Measurements from ENCODE around the gene SOCS7. TPM values are rescaled to one million over a fixed set of nuclear protein-coding genes. Genes with fewer than 3 reads are reported as not detected.

The SOCS7 gene
- polyA plus RNA-seq, 3 donors = 17.4 to 19.8 (median 19.2) TPM

DNA sequence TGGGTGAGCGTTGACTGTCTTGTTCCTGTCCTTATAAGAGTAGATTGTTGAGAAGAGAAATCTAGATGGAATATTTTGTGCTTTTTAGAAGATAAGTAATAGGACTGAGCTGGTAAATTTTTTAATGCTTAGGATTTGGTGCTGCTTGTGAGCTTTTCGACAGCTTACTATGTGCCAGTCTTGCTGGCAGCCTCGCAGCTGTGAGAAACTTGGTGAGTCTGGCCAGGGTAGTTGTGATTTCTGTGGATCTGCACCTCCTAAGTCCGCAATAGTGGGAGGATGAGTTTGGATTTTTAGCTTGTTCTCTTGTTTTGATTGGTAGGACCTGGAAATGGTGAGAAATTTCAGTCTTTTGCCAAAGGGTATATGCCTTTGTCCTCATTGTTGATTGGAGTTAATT lies 3.6 kb downstream of the SOCS7 start:
- DNase-seq (ENCODE audit: extremely low read depth in 1 of 11, low read depth in 9 of 11, low spot score in 4 of 11) = no peak

DNA sequence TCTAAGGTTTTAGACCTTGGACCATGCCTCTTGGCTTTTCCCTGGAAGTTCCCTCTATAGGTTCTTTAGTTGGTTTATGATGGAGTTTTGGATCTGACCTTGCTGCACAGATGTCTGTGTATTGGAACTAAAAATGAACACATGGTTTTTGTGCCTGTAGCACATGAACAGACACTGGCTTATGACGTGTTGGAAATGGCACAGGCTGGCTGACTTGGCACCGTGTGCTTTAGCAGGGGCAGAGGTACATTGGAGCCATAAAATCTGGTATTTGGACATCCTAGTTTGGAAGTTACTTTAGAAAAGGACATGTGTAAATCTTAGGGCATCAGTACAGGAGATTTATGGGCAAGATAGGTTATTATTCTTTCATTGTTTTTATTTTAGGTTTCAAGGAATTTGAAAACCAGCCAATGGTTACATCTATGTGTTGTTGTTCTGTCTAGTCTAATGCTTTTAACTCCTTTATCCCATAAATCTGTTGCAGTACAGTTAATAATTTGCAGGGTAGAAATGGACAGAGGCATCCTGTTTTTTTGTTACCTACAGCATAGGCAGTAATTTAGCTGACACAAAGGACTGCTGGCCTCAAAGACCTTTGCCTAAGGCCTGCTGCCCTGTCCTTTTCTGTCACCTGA lies 6.0 kb downstream of the SOCS7 start:
- no peak for DNase-seq (ENCODE audit: extremely low read depth in 1 of 11, low read depth in 9 of 11, low spot score in 4 of 11)

DNA sequence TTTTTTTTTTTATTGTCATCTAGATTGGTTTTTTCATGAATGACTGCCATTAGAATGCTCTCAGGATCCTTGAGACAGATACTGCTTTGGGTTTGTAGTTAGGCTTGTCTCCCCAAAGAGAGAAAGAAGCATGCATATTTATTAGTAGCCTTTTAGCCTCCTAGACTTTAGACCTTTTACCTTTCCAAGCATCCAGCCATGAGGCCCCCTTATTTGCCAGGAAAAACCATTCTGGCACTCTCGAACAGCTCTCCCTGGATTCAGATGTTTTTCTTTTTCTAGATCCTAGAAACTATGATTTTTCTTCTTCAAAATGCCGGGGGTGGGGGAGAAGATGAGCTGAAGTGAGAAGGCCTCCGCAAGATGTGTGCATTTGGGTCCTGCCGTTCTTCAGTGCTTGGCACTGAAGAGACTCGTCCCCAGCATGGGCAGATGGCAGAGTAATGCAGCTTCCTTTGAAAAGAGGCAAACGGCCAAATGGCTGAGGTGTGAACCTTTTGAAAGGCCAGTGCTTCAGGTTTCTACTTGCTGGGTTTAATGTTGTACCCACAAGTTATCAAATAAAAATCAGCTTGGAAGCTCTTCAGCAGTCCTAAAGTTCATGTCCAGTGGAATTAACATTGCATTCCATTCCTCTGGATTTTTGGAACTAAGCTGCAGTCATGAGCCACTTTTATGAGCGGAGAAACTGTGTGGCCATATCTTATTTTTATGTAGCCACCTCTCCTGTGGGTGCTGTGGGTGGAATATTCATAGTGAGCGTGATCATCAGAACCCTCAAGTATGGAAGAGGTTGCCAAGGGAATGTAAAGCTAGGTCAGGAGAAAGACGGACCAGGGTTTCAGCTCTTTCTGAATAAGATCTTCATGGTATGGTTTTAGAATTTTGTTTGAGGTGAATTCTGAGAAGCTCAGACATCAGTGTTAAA lies 7.2 kb downstream of the SOCS7 start:
- no peak for DNase-seq (ENCODE audit: extremely low read depth in 1 of 11, low read depth in 9 of 11, low spot score in 4 of 11)

DNA sequence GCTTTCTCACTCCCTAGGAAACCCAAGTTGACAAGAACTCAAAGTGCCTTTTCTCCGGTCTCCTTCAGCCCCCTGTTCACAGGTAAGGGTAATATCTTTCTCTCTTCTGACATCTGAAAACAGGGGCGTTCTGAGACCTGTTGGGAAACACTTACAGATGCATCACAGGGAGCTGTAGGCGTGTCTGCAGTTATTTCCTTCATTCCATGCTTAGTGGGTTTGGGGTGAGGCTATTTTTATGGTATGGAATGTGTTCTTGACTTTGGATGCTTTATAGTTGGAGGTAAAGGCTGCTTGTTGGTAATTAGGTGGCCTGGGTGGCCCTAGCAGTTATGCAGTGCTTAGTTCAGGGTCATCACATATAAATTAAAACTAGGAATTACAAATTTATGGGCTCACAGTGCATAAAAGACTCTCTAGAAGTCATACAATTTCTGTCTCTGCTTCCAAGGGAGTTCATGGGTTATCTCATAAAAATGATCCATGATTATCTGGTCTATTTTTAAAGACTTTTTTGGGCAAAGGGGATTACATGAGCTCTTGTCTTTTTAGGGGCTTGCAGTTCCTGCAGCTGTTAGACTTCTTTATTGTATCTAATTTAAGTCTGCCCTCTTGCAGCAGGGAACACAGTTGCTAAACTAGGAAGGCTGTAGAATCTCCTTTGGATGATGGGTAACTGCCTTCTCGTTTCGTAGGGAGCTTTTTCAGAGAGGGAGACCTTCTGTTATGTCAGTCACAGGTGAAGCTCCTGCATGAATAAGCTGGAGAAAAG lies 10.2 kb downstream of the SOCS7 start:
- no peak for DNase-seq (ENCODE audit: extremely low read depth in 1 of 11, low read depth in 9 of 11, low spot score in 4 of 11)

DNA sequence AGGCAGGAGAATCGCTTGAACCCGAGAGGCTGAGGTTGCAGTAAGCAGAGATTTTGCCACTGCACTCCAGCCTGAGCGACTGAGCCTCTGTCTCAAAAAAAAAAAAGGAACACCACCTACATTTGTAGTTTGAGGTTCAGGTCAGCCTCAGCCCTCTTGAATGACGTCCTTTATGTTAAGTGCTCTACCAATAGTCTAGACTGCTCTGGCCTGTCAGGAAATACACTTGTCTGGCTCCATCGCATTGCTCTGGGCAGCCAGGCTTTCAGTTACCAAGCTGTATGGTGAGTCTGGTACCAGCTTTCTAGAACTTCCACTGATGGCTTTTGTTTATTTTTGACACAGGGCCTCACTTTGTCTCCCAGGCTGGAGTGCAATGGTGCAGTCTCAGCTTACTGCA lies 11.4 kb downstream of the SOCS7 start:
- no peak for DNase-seq (ENCODE audit: extremely low read depth in 1 of 11, low read depth in 9 of 11, low spot score in 4 of 11)

DNA sequence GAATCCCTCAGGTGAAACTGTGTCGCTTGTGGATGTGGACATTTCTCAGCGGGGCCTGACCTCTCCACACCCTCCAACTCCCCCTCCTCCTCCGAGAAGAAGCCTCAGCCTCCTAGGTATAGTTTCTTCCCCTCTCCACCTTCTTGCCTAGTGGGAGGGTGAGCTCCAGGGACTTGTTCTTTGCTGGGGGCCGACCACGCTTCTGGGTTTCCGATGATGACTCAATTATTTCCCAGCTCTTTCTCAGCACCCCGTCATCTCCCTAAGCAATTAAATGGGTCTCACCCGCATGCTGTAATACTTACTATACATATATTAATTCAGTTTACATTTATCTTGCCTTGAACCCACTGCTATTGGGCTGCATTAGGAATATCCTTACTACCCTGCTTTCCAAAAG lies 13.1 kb downstream of the SOCS7 start:
- no peak for DNase-seq (ENCODE audit: extremely low read depth in 1 of 11, low read depth in 9 of 11, low spot score in 4 of 11)

DNA sequence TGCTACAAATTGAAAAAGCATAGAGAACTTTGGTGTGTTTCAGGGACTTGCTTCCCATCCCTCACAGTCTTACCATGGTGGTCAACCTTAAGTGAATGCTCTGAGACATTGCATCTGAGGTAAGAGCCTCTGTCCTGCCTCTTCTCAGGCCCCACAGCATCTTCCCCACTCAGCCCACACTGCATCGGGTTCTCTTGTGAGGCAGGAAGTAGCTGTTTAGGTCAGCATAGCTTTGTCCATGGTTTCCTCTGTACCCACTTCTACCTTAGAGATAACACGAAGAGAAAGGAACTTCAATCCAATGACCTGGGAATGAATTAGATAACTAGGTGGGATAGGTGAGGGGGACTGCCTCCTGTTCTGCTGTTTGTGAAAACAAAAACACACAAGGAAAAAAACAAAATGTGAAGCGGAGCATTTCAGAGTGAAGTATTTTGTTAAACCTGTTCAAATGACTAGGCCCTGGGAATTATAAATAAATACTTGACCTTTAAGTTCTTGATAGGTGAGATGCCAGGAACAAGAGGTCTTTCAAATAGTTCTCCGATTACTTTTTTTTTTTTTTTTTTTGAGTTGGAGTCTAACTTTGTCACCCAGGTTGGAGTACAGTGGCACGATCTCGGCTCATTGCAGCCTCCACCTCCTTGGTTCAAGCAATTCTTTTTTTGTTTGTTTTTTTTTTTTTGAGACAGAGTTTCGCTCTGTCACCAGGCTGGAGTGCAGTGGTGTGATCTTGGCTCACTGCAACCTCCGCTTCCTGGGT lies 17.7 kb downstream of the SOCS7 start:
- DNase-seq (ENCODE audit: extremely low read depth in 1 of 11, low read depth in 9 of 11, low spot score in 4 of 11) = no peak

DNA sequence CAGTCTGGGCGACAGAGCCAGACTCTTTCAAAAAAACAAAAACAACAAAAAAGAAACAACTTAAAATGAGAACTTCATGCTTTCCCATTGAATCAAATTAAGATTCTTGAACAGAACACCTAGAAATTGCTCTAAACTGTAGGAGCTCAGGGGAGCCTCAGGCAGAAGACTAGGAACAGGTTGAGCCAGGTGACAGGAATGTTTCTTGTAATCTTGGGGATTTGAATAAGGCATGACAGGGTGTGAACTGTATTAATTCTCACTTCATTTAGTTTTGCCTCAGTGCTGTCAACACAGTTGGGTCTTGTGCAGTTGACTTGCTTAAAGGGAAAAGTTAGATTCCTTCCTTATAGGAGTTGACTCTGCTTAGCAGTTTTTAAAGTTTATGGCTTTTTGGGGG lies 27.8 kb downstream of the SOCS7 start:
- no peak for DNase-seq (ENCODE audit: extremely low read depth in 1 of 11, low read depth in 9 of 11, low spot score in 4 of 11)

DNA sequence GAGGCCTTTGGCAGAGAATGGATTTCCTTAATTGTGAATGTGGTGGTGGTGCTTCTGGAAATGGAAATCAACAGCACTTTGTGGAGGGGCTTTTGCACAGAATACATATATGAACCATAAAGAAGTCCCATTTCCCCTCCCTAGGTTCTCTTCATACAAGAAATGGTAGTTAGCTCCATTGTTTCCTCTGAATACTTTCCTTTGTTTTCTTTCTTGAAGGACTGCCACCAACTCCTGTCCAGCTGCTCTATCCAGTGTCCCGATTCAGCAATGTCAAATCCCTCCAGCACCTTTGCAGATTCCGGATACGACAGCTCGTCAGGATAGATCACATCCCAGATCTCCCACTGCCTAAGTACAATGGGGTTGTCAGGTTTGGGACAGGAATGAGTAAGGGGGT lies 43.4 kb downstream of the SOCS7 start:
- DNase-seq (ENCODE audit: extremely low read depth in 1 of 11, low read depth in 9 of 11, low spot score in 4 of 11) = no peak

DNA sequence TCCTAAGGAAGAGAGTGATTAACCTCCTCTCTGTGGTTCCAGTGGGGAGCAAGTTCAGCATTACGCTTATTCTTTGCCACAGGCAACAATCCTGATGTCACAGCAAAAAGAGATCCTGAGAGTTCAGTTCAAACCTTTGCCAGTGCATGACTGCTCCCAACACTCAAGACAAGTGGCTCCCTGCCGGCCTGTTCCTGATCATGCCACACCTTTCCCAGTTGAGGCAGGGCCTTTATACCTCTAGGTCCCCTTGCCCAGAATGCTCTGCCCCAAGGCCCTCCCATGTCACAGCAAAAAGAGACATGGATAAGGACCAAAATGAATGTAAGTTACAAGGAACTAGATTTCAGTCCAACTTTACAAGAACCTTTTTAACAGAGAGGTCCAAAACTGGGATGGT lies 45.6 kb downstream of the SOCS7 start:
- no peak for DNase-seq (ENCODE audit: extremely low read depth in 1 of 11, low read depth in 9 of 11, low spot score in 4 of 11)

DNA sequence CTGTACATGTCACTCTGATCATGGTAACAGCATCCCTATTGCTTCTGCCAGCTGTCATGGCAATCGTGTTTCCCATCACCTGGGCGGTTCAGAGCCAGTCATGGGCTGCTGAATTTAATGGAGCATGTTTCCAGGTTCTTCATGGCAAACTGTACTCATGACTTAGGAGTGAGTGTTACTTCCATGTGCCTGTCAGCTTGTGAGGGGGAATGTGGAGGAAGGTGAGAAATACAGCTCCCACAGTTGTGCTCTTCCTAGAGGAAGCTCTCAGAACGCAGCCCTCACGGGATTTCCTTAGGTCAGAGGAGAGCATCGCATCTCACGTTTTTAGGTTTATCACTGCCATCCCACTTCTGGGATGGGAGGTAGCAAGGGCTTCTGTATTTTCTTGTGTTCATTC lies 48.6 kb downstream of the SOCS7 start:
- DNase-seq (ENCODE audit: extremely low read depth in 1 of 11, low read depth in 9 of 11, low spot score in 4 of 11) = no peak

DNA sequence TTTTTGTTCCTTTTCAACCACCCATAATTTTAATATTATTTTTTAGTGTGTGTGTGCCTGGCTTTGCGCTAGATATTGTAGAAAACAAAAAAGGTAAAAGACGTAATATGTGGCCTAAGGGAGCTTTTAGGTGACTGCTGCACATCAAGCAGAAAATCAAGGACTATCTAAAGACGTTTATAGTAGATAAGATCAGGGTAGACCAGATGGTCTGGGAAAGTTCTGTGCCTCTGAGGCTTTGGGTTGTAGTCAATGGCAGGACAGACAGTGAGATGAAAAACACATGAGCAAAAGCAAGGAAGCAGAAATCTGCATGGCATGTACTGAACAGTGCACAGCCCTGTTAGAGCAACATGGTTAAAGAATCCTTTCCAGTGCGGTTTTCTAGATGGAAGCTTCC lies 49.8 kb downstream of the SOCS7 start:
- no peak for DNase-seq (ENCODE audit: extremely low read depth in 1 of 11, low read depth in 9 of 11, low spot score in 4 of 11)

DNA sequence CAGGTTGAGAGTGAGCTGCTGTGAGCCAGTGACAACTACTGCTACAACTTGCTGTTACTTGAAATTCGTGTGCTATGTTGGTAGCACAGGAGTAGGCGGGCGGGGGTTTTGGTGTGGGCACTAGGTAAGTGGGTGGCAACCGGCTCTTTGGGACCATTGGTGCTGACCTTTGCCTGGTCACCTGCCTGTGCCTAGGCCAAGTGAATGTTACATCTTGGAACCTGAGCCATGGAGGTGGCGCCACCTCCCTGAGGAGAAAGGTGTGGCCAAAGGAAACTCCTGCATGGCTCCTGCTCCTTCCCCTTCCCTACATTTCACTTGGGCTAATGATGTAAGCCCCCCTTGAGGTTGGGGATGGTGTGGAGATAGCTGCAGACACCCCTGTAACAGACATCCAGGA lies 51.3 kb downstream of the SOCS7 start:
- no peak for DNase-seq (ENCODE audit: extremely low read depth in 1 of 11, low read depth in 9 of 11, low spot score in 4 of 11)

DNA sequence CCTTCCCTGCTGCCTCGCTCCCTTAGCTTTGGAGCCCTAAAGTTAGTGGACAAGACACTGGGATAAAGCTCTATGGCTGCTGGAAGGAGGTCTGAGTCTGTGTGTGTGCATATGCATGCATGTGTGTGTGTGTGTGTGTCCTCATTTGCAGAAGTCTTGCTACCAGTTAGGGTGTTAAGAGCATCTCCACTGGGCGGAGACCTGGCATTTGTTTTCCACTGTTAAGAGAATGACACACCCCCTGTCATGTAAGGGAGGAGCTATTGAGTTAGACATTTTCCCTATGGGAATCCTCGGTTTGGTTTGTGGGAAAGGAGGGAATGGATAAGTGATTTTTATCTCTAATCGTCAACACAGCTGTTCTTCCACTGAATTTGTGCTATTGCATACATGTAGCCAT lies 51.8 kb downstream of the SOCS7 start:
- no peak for DNase-seq (ENCODE audit: extremely low read depth in 1 of 11, low read depth in 9 of 11, low spot score in 4 of 11)

DNA sequence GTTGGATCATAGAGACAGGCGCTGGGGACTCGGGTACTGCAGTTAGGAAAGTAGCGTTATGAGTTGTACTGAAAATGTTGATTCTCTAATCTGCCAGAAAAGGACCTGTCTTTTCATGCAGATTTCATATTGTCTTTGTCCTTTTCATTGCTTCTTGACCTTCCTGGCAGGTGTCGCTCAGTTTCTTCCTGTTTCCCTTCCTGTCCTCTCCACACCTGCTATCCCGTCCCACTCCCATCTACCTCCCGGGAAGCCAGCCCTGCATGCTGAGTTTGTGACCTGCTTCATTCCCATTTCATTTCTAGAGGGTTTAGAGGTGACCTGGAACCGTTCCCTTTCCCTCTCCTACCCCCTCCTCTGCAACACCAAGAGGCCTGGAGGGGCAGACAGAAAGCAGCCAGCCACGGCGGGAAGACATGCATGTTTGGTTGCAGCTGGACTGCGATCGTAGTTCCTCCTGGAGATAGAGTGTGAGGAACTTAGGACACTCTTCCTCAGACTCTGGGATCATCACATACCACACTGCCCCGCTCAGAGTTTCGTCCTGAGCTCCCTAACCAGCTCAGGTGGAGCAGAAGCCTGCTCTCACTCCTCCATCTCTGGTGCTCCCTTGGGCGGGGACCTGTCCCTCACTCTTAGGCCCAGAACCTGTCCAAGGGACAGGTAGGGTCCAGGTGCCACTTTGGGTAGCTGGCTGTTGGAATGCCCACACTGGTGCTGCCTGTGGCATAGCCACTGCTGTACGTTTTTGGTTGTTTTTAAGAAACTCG lies 52.7 kb downstream of the SOCS7 start:
- no peak for DNase-seq (ENCODE audit: extremely low read depth in 1 of 11, low read depth in 9 of 11, low spot score in 4 of 11)

DNA sequence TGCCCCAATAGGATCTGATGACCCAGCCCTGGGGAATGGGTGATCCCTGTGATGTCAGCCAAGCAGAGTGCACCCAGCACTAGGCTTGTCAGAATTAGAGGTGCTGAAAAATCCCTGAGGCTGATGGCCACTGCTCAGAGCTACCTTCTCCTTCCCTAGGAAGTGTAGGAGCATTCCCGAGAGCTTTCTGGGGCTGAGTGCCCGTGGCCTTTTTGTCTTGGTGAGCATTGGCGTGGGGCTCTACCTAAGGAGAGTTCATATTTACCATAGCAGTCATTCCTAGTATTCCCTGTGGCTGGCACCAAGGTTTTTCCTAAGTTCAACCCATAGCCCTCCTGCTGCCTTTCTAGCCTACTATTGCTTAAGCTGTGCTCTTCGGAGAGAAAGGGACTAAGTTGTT lies 54.0 kb downstream of the SOCS7 start:
- DNase-seq (ENCODE audit: extremely low read depth in 1 of 11, low read depth in 9 of 11, low spot score in 4 of 11) = no peak

DNA sequence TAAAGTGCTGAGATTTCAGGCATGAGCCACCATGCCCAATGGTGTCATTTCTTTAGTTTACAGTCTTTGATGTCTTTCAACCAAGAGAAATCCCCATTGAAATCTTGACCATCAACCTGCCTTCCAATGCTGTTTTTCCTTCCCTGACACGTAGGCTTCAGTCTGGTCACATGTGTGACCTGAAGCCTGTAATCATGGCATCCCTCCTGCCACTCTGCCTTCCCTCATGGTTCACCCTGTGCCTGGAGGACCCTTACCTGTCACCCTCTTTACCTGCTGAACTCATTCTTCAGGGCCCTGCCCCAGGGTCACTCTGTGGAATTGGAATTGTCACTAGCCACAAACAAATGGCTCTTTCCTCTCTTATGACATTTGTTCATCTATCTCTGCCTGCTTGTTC lies 58.6 kb downstream of the SOCS7 start:
- no peak for DNase-seq (ENCODE audit: extremely low read depth in 1 of 11, low read depth in 9 of 11, low spot score in 4 of 11)

All from renal cortex interstitium (tissue), 11 donors.